GM13977 (cell line): Measurements from ENCODE around the gene CRYGC.
A peak's percentile ranks its signal among the peaks of the same experiment; 100 is the strongest.

ENCODE experiments used
- DNase-seq: peaks from one replicate; pipeline ENCODE4 v3.0.0; 2012; ENCODE audit warnings: low spot score
- CTCF ChIP-seq: IDR thresholded peaks from 2 replicates; pipeline ENCODE4 v1.5.1; 2012; ENCODE audit warnings: mild to moderate bottlenecking, control low read depth; ENCODE audit not compliant: insufficient read depth; ENCODE audit errors: extremely low read depth, missing control alignments
- in situ Hi-C: fragments of 300-500 bp; cut with MboI; formaldehyde crosslinking; loops from one replicate; pipeline ENCODE4 v1.12.0; 2022; ENCODE audit warnings: low sequenced_read_pairs, low pct_unique_long_range_greater_than_20kb, mixed read lengths, inconsistent platforms; ENCODE audit not compliant: unreplicated experiment

CRYGC gene

DNA sequence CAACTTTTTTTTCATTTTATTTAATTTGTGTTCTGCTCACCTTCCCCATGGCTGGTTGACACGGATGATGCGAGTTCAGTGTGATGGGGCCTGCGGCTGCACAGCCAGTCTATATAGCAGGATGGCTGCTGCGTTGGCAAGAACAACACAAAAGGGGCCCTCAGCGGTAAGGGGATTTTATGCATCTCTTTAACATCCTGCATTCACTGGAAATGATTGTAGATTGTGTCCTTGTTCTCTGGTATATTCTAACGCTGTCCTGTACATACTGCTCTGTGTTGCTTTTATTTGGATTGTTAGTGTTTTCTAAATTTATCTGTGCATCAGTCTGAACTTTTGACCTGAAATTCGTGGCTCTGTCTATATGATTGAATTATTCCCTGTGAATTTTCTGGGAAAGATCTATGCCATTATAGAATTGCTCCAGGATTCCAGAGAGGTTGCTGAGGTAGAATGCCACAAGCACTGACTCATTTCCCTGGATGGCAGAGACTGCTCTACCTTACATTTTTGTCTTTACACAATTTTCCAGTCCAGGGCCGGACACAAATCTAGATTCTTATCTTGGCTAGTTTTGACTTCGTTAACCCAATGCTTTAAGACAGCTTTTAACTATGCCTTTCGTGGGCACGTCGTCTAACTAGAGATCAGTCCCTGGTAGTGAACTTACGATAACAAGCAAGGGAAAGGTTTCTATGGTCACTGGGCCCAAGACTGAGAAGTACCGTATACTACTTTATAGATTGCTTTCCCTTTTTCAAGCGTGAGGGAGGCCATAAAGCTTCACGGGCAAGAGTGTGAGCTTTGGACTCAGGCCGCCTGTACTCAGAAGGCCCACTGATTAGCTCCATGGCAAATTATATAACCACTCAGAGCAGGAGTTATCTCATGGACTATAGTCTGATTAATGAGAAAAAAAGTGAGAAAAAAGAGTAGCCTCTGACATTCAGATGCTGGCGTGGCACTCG is at the start of gene CRYGC:
CRYGC (minus strand) TSS at position 85 of the 968 bp plus-strand sequence; CDS start at position 49, 36 bp downstream.
- DNase-seq = no peak
- no peak for TF ChIP-seq CTCF
- in situ Hi-C loops = no loop called here

- TF ChIP-seq CTCF = no peak
- DNase-seq = no peak
- in situ Hi-C loops = no loop called here
Measured at GRCh38 chr2:208179028-208179609, 49.5 kb upstream of the CRYGC start.

- in situ Hi-C loops = no loop called here
- TF ChIP-seq CTCF = no peak
- DNase-seq = no peak
Measured at GRCh38 chr2:208175840-208176153, 46.2 kb upstream of the CRYGC start.

- in situ Hi-C loops = no loop called here
Measured at GRCh38 chr2:208175069-208175839, 45.6 kb upstream of the CRYGC start.

GRCh38 chr2:208174144-208174543 is 44.5 kb upstream of the CRYGC start:
- in situ Hi-C loops = no loop called here
- no peak for TF ChIP-seq CTCF
- no peak for DNase-seq

More at GRCh38 chr2:208175069-208175839, 45.6 kb upstream of the CRYGC start:
- peak; percentile 79 for DNase-seq
- peak; percentile 81 for TF ChIP-seq CTCF

DNA sequence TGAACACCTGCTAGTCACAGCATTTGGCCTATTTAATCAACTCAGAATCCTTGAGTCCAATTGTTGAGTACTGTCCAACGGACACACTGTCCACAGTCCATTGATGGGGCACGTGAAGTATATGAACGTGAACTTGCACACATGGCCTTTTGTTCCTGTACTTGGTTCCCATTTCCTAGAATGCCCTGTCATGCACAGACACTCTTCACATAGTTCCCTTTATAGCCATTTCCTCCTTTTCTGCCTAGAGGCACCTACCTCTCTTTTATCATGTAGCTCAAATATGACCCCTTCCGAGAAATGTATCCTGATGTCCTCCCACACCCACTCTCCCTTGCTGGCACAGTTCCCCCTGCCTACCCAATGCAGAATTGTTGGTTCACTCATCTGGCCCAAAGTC is 42.5 kb upstream of the CRYGC start:
- TF ChIP-seq CTCF = no peak
- in situ Hi-C loops = no loop called here
- no peak for DNase-seq
